AG10803 (cell line): ENCODE measurements around the gene PXN.
"Not testable (repeated sequence)": the region's sequence is repeated elsewhere in the genome, so short reads cannot be mapped to it uniquely, and the experiment has no call there.

ENCODE experiments used
- DNase-seq: peaks from one replicate; pipeline ENCODE4 v3.0.0; 2010; ENCODE audit warnings: low read depth
- H3K4me3 ChIP-seq: 2 replicates; pipeline ENCODE4 v1.5.1; 2011; ENCODE audit warnings: mild to moderate bottlenecking, low read length, control low read depth
- TF ChIP-seq, protein P1 (sequence below): conservative IDR thresholded peaks from 2 replicates; pipeline ENCODE4 v1.5.1; 2011; ENCODE audit warnings: mild to moderate bottlenecking, low read length, control low read depth, inconsistent platforms

Gene PXN

DNA sequence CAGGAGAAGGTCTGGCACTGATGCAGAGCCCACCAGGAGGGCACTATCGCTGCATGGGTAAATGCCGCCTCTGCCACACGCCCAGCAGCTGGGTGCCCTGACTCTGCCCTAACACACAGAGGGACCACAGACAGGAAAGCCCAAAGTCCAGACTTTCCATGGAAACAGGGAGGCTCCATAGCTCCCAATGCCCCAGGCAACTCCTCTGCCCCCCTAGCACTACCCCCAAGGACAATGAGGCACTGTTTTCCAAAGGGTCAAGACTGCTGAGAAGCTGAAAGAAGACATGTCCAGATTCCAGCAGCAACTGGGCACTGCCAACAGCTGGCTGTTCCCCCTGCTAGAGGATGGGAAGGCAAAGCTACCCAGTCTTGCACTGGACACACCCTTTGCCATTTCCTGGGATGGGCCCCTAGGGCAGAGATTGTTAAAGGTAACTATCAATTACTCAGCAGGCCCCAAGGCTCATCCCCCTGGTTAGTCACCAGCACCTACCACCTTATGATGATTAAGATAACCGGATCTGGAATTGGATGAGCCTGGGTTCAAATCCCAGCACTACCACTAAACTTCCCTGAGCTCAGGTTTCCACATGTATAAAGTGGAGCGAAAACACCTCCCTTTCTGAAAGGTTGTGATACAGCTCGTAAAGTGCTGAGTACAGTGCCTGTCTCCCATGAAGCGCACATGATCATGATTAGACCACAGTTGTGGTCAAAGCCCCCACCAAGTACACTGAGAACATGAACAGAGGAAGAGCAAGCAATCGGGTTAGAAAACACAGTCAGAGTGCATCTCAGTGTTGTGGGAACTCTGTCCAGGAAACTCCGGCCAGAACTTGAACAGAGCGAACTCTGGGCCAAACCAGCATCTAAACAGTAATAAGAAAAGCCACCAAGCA is 3.3 kb downstream of the PXN start:
- peak overlapping the region; percentile 83 for H3K4me3 ChIP-seq
- TF ChIP-seq, protein P1, sequence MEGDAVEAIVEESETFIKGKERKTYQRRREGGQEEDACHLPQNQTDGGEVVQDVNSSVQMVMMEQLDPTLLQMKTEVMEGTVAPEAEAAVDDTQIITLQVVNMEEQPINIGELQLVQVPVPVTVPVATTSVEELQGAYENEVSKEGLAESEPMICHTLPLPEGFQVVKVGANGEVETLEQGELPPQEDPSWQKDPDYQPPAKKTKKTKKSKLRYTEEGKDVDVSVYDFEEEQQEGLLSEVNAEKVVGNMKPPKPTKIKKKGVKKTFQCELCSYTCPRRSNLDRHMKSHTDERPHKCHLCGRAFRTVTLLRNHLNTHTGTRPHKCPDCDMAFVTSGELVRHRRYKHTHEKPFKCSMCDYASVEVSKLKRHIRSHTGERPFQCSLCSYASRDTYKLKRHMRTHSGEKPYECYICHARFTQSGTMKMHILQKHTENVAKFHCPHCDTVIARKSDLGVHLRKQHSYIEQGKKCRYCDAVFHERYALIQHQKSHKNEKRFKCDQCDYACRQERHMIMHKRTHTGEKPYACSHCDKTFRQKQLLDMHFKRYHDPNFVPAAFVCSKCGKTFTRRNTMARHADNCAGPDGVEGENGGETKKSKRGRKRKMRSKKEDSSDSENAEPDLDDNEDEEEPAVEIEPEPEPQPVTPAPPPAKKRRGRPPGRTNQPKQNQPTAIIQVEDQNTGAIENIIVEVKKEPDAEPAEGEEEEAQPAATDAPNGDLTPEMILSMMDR = no peak
- no peak for DNase-seq

DNA sequence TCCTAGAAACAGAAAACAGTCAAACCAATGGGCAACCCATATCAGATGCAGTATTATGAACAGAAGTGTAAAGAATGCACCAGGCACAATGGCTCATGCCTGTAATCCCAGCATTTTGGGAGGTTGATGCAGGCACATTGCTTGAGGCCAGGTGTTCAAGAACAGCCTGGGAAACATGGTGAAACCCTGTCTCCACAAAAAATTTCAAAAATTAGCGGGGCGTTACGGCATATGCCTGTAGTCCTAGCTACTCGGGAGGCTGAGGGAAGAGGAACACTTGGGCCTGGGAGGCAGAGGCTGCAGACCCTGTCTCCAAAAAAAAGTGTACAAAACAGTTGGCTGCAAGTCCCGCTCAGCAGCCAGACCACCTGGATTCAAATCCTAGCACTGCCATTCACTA is 4.9 kb downstream of the PXN start:
- TF ChIP-seq, protein P1 = no peak
- DNase-seq = no peak
- no peak overlapping the region for H3K4me3 ChIP-seq

DNA sequence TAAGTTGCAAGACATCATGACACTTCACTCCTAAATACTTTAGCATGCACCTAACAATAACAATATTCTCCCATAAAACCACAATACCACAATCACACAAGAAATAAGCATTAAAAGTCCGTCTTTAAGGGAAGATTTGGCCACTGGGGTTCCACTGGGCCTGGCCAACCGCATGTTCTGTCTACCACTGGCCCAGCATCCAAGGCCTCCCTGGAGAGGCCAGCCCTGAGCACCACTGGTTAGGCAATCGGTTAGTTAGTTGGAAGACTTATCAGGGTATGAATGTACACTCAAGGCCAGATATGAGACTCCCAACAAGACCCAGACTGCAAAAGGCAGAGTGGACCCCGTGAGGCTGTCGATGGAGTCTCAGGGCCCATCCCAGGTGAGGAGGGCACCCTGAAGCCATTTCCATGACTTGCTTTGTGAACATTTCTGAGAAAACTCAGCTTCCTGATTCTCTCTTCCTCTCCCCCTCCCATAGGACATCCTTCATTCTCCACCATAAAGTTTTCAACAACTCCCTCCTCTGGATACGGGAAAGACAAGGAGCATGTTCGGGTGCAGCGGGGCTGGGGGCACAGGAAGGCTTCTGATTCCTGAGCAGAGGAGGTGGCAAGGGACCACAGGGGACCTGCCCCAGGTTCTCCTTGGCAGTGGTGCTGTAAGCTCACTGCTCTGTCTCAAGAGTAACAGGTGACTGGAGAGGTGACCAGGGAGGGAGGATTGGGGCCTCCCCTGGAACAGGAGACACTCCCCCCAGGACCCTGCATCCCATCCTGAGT is 5.9 kb downstream of the PXN start:
- no peak overlapping the region for H3K4me3 ChIP-seq
- TF ChIP-seq, protein P1 = no peak
- DNase-seq = peak; percentile 85

DNA sequence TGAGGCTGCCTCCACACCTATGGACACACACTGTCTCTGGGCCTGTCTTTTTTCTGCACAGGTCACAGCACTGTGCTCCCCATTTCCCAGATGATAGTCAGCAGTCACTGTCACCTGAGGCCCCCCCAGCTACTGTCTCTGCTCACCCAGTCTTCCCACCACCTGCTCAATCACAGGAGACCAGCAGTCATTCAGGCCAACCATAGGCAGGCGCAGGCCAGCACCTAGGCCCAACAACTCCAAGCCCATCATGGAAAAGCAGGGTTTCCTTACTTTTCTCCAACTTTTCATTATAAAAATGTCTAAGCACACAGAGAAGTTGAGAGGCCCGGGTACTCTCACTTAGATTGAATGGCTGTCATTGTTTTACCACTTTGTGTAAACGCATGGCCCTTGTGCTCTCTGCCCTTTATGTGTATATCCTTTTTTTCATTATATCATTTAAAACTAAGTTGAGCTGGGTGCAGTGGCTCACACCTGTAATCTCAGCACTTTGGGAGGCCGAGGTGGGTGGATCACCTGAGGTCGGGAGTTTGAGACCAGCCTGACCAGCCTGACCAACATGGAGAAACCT is 7.1 kb downstream of the PXN start:
- TF ChIP-seq, protein P1 = no peak
- no peak for DNase-seq
- no peak overlapping the region for H3K4me3 ChIP-seq

DNA sequence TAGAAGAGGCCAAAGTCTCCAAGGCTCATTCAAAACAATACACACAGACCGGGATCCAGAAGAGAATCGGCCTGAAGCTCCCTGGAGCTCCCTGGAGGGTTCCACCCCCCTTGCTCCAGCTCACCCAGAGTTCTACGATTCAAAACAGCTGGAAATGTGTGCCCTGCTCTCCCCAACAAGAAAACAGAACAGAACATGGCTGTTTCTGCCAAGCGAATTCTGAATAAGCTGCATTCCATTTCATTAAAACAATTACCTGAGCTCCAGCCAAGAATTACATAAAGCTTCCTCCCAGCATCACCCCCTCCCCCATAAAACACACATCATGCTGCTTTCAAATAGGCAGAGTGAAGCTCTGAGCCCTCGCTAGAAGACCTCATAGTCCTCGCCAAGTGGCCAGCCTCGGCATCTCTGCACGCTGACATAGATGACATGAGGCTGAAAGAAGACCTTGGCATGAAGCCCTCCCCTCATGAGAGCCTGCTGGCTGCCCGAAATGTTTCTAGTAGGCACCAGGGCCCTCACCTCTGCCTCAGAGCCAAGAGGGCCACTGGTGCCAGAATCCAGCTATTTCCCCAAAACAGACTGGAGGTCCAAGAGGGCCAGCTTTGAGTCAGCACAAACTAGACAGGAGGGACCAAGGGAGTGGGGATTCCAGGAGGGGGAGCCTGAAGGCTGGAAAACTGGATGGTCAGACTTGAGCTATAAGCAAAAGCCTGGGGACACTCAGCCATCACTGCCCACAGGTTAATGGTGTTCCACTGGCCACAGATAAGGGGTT is 8.3 kb downstream of the PXN start:
- H3K4me3 ChIP-seq = peak overlapping the region; percentile 26
- TF ChIP-seq, protein P1 = no peak
- peak; percentile 97 for DNase-seq

DNA sequence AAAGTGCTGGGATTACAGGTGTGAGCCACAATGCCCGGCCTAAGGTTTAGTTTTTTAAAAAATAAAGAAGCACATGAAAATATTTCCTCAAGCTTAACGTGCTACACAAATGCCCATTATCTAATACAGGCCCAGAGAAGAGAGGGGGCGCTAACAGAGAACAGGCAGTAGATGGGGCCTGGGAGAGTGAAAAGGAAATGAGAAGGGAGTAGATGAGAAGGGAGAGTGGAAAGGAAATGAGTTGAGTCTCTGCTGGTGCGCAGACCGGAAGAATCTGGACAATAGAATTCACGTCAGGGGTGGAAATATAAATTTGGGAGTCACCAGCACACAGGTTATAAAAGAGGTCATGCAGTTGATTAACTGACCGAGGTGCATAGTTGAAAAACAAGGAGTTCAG is 10.7 kb downstream of the PXN start:
- TF ChIP-seq, protein P1 = no peak
- no peak overlapping the region for H3K4me3 ChIP-seq
- DNase-seq = no peak

DNA sequence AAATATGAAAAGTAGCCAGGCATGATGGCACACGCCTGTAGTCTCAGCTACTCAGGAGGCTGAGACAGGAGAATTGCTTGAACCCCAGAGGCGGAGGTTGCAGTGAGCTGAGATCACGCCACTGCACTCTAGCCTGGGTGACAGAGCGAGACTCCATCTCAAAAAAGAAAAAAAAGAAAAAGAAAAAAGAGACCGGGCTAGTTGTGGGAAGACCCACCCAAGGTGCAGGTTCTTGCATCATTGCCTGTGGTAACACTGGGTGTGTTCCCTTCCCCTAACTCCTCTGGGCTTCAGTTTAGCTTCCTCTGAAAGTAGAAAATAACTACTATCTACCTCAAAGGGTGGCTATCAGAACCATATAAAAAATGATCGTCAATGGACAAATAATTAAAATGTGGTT is 12.2 kb downstream of the PXN start:
- H3K4me3 ChIP-seq, DNase-seq: not testable (repeated sequence)
